GM12892 (cell line): ENCODE data around the gene MAP2K1.

ENCODE experiments used
- POLR2A ChIP-seq: IDR thresholded peaks from 2 replicates; pipeline ENCODE4 v1.6.1; 2011; ENCODE audit warnings: low read depth, low read length, control low read depth
- TAF1 ChIP-seq: IDR thresholded peaks from 2 replicates; pipeline ENCODE4 v1.6.1; 2011; ENCODE audit warnings: low read depth, mild to moderate bottlenecking, control low read depth, low read length, borderline replicate concordance

GRCh38 chr15:66356077-66356358, 30.7 kb upstream of the MAP2K1 start:
- no peak for TF ChIP-seq TAF1
- no peak for TF ChIP-seq POLR2A
